Heart right ventricle (tissue), 16 donors: ENCODE data around the gene LPP. TPM values are rescaled to one million over a fixed set of nuclear protein-coding genes. Genes with fewer than 3 reads are reported as not detected.

Experiments
- ATAC-seq, 8 donors: fragments of 200-7000 bp; cut with Tn5 transposase; one replicate each; pipeline ENCODE4 v1.9.1; 2020; ENCODE audit warnings: mild to moderate bottlenecking in 8 of 8, moderate library complexity in 8 of 8, moderate number of reproducible peaks in 1 of 8
- DNase-seq, 2 donors: peaks; one replicate each; pipeline ENCODE4 v3.0.0-alpha.2; 2020
- H3K27ac ChIP-seq, 10 donors: fragments of 200-600 bp; sonication (generic) in 2 of 10; one replicate each; pipeline versions ENCODE4 v1.5.0 to v1.8.0; 2020 to 2022; ENCODE audit warnings: mild to moderate bottlenecking in 3 of 10
- H3K27me3 ChIP-seq, 7 donors: fragments of 200-600 bp; one replicate each; pipeline ENCODE4 v1.8.0; 2021 to 2022; ENCODE audit warnings: mild to moderate bottlenecking in 2 of 7
- H3K36me3 ChIP-seq, 9 donors: fragments of 200-600 bp; sonication (generic) in 1 of 9; one replicate each; pipeline versions ENCODE4 v1.5.0 to v1.8.0; 2020 to 2022; ENCODE audit warnings: mild to moderate bottlenecking in 2 of 9
- H3K4me1 ChIP-seq, 9 donors: fragments of 200-600 bp; sonication (generic) in 1 of 9; one replicate each; pipeline versions ENCODE4 v1.5.0 to v1.8.0; 2020 to 2022; ENCODE audit warnings: mild to moderate bottlenecking in 4 of 9
- H3K4me3 ChIP-seq, 10 donors: fragments of 200-600 bp; sonication (generic) in 2 of 10; one replicate each; pipeline versions ENCODE4 v1.5.0 to v1.8.0; 2020 to 2022; ENCODE audit warnings: mild to moderate bottlenecking in 7 of 10, moderate library complexity in 2 of 10
- H3K9me3 ChIP-seq, 11 donors: fragments of 200-600 bp in 10 of 11; sonication (generic) in 2 of 11; one replicate each; pipeline versions ENCODE4 v1.5.0 to v1.8.0; 2013 to 2022; ENCODE audit warnings: mild to moderate bottlenecking in 2 of 11, control low read depth in 1 of 11, moderate library complexity in 1 of 11
- WGBS, 2 donors: extraction: QIAGEN DNeasy Blood & Tissue Kit; methylation state at CpG; one replicate each; pipeline ENCODE4 v1.1.7; 2013; ENCODE audit warnings: inconsistent platforms in 1 of 2; 5-methylcytosine and 5-hydroxymethylcytosine counted together
- intact Hi-C, 10 donors: fragments of 100-400 bp; cut with DNase I; formaldehyde crosslinking; loops; one replicate each; pipeline versions ENCODE4 v1.11.1 to v1.14.2; 2022
- polyA plus RNA-seq, 2 donors: library from polyadenylated mRNA; stranded (reverse); fragments of 200-250 nt; gene quantifications; one replicate each; pipeline ENCODE4 v1.2.3, GENCODE V29; 2013
- total RNA-seq, 10 donors: library from RNA; stranded (reverse); fragmentation: NEBNext Ultra II Directional in 3 of 10; extraction: Animal tissue kit (Norgen Biotek cat#: 25700) in 3 of 10; gene quantifications; one replicate each; pipeline versions ENCODE4 v1.2.1 to v1.2.4, GENCODE V29; 2021 to 2023
- TF ChIP-seq, protein P1 (sequence below), 9 donors: fragments of 200-600 bp; sonication (generic) in 2 of 9; IDR thresholded peaks; one replicate each; pipeline versions ENCODE4 v1.5.0 to v1.8.0; 2021 to 2022; ENCODE audit warnings: antibody characterized with exemption in 9 of 9, mild to moderate bottlenecking in 5 of 9, moderate library complexity in 1 of 9
- donor health status: Arrhythmogenic right ventricular cardiomyopathy.
- donor health status: ischemic (EF 13 %, LVEDD 7.1; RV severe dilation, severe dysfunction).
- donor health status: healthy with polysubstance abuse.
- donor health status: DM: no; HTN: yes; CAD: no.
- donor health status: DM: no; HTN: no; CAD: no.
- donor health status: ischemic (EF 25% LVEDD 6.9; RV normal size, moderate dysfunction).
- donor health status: ischemic (EF 25% LVEDD 5.7; RV mildly dilated, moderate dysfunction).
- donor health status: healthy.
- donor health status: DM: yes; HTN: yes; CAD: no.
- donor health status: Ischemic cardiomyopathy.
- donor health status: ischemic (EF 35%, LVEDD 5.7; RV mildly dilated, moderate dysfunction).
- donor health status: nonischemic (EF 11% LVEDD 7.7; RV severe dilation, severe dysfunction).
- donor health status: DM: yes; HTN: yes; CAD: no.
- donor health status: PGD.
- donor health status: ischemic (EF 29% LVEDD 5.4; RV normal size, mild dysfunction).
- donor health status: nonischemic (EF 23%, LVEDD 6.1; RV moderate dilation, normal function).

The LPP gene
- total and polyA plus RNA-seq, 12 donors = 8.5 to 188 (median 140) TPM

DNA sequence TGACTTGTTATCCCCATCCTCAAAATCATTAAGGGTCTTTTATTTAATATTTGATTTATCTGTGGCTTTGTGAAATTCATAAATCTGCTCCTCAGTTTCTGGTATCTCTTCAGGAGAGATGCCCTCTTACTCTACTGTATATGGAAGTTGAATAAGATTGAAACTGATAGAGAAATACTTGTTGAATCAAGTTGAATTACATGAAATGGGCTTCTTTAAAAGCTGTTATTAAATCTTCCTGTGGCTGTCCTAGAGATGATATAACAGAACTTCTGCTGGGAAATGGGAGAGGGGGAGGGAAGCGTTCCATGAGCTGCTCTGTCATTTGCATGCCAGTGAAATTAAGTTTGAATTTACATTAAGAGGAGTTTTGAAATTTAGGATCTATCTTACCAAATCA, 523.4 kb downstream of the LPP start:
- no peaks in the 10 kb centered on the region for H3K36me3 ChIP-seq
- peaks cover 0 to 8% (median 0%) of the 10 kb centered on the region in 11 donors for H3K9me3 ChIP-seq
- 97 to 100% methylated on average over 1 of the region's 1 CpG for WGBS, 2 donors
- no peak overlapping the region for H3K27ac ChIP-seq
- H3K4me1 ChIP-seq = peaks cover 0 to 51% (median 39%) of the 10 kb centered on the region in 9 donors
- TF ChIP-seq, protein P1, sequence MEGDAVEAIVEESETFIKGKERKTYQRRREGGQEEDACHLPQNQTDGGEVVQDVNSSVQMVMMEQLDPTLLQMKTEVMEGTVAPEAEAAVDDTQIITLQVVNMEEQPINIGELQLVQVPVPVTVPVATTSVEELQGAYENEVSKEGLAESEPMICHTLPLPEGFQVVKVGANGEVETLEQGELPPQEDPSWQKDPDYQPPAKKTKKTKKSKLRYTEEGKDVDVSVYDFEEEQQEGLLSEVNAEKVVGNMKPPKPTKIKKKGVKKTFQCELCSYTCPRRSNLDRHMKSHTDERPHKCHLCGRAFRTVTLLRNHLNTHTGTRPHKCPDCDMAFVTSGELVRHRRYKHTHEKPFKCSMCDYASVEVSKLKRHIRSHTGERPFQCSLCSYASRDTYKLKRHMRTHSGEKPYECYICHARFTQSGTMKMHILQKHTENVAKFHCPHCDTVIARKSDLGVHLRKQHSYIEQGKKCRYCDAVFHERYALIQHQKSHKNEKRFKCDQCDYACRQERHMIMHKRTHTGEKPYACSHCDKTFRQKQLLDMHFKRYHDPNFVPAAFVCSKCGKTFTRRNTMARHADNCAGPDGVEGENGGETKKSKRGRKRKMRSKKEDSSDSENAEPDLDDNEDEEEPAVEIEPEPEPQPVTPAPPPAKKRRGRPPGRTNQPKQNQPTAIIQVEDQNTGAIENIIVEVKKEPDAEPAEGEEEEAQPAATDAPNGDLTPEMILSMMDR (IDR thresholded peaks at IDR 0.05) = no peak
- DNase-seq = no peak
- intact Hi-C loops = loop anchor here in 1 of 10 donors (5.0 kb wide), 1 partner anchor 35 kb away; no protein-coding TSS in a partner anchor
- H3K27me3 ChIP-seq = no peaks in the 10 kb centered on the region
- no peak overlapping the region for H3K4me3 ChIP-seq
- no peak for ATAC-seq

DNA sequence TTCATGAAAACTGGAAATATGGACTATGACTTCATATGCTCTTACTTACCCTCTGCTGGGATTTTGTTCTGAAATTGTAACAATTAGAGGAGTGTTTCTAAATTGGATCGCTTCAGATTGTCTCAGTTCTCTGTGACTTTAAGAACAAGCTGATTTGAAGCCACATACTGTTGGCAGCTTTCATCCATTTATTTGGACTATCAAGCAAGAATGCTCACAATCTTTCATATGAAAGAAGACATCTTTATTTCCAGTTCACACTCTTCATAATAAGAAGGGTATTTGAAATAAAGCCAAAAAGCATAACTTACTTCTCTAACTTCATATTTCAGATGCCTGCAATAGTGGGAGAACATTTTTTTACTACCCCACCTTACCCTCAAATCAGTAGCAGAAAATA, 526.2 kb downstream of the LPP start:
- TF ChIP-seq, protein P1 (IDR thresholded peaks at IDR 0.05) = no peak
- intact Hi-C loops = loop anchor here in 1 of 10 donors (10.0 kb wide), 1 partner anchor 265 kb away; no protein-coding TSS in a partner anchor
- WGBS, 2 donors = 62 to 63% methylated on average over 1 of the region's 1 CpG
- peak overlapping the region in 5 of 10 donors; percentile 15 to 59 (median 33) for H3K27ac ChIP-seq
- peak in 1 of 8 donors; percentile 22 for ATAC-seq
- no peaks in the 10 kb centered on the region for H3K36me3 ChIP-seq
- no peak overlapping the region for H3K4me3 ChIP-seq
- peaks cover 0 to 57% (median 48%) of the 10 kb centered on the region in 9 donors for H3K4me1 ChIP-seq
- DNase-seq = no peak
- H3K9me3 ChIP-seq = peaks cover 0 to 8% (median 0%) of the 10 kb centered on the region in 11 donors
- H3K27me3 ChIP-seq = no peaks in the 10 kb centered on the region

DNA sequence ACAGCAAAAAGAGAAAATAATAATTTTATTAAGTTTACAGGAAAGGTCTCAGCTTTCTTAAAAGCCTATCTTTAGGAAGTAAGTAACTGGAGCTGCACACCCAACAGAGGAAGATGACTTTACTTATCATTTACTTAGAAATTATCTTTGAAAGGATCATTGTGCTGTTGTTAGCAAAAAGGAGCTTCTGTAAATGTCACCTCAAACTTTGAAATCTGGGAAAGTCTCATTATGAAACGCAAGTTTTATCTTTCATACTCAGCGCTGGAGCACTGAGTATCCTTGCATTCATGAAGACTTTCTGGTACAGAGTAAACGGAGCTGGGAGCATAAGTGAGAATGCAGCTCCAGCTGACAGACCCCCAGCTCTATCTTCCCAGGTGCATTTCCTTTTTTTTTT, 526.6 kb downstream of the LPP start:
- TF ChIP-seq, protein P1 (IDR thresholded peaks at IDR 0.05) = no peak
- ATAC-seq = no peak
- 70 to 86% methylated on average over 3 of the region's 3 CpGs for WGBS, 2 donors
- peaks cover 0 to 8% (median 0%) of the 10 kb centered on the region in 11 donors for H3K9me3 ChIP-seq
- no peak for DNase-seq
- H3K4me1 ChIP-seq = peaks cover 0 to 61% (median 49%) of the 10 kb centered on the region in 9 donors
- peak overlapping the region in 2 of 10 donors; percentile 33 to 45 for H3K27ac ChIP-seq
- H3K36me3 ChIP-seq = no peaks in the 10 kb centered on the region
- no peak overlapping the region for H3K4me3 ChIP-seq
- intact Hi-C loops = loop anchor here in 1 of 10 donors (10.0 kb wide), 1 partner anchor 264 kb away; no protein-coding TSS in a partner anchor
- no peaks in the 10 kb centered on the region for H3K27me3 ChIP-seq

DNA sequence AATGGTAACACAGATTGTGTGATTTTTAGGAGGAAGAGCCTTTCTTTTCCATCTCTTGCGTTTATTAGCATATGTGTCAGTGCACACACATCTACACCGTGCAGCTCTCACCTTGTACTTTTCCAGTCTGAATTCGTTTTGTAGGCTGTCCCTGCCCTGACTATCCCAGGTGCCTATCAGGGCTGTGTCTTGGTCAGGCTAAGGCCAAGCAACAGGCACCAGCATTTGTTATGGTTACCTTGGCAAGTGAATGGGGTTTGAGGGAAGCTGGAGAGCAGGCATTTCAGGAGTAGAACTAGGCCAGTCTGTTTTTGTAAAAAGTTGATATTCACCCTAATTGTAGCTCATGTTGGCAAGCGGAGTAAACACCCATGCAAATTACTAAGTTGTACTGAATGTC, 528.4 kb downstream of the LPP start:
- peaks cover 0 to 76% (median 64%) of the 10 kb centered on the region in 9 donors for H3K4me1 ChIP-seq
- intact Hi-C loops = loop anchor here in 1 of 10 donors (10.0 kb wide), 1 partner anchor 262 kb away; no protein-coding TSS in a partner anchor
- 74 to 80% methylated on average over 4 of the region's 4 CpGs for WGBS, 2 donors
- ATAC-seq = peak in 6 of 8 donors; percentile 27 to 70 (median 40)
- TF ChIP-seq, protein P1 (IDR thresholded peaks at IDR 0.05) = no peak
- H3K36me3 ChIP-seq = no peaks in the 10 kb centered on the region
- peak overlapping the region; percentile 31 to 84 (median 70) for H3K27ac ChIP-seq
- H3K9me3 ChIP-seq = no peaks in the 10 kb centered on the region
- DNase-seq = no peak
- H3K4me3 ChIP-seq = no peak overlapping the region
- H3K27me3 ChIP-seq = no peaks in the 10 kb centered on the region
